GM23338 (cell line): ENCODE data around the gene CDIPT. TPM values are rescaled to one million over a fixed set of nuclear protein-coding genes. Genes with fewer than 3 reads are reported as not detected.

Source experiments
- ATAC-seq: fragments of 200-7000 bp; cut with Tn5 transposase; 3 replicates; pipeline ENCODE4 v1.9.1; 2020
- DNase-seq: peaks from one replicate; pipeline ENCODE4 v3.0.0-alpha.2; 2015; ENCODE audit warnings: low spot score
- H2AFZ ChIP-seq: fragments of 200-600 bp; sonication (generic); 2 replicates; pipeline ENCODE4 v1.8.0; 2016; ENCODE audit warnings: antibody characterized with exemption, mild to moderate bottlenecking, moderate library complexity
- H3F3A ChIP-seq: fragments of 200-600 bp; sonication (generic); replicated peaks from 2 replicates; pipeline ENCODE4 v1.8.0; 2017; ENCODE audit warnings: antibody characterized with exemption, mixed run types, low read depth
- H3K27ac ChIP-seq: fragments of 200-600 bp; sonication (generic); 2 replicates; pipeline ENCODE4 v1.6.1; 2016; ENCODE audit warnings: low read depth
- H3K27me3 ChIP-seq: fragments of 200-600 bp; sonication (generic); 2 replicates; pipeline ENCODE4 v1.8.0; 2016; ENCODE audit warnings: mild to moderate bottlenecking, mixed run types, moderate library complexity; ENCODE audit not compliant: insufficient read depth
- H3K36me3 ChIP-seq: fragments of 200-600 bp; sonication (generic); 2 replicates; pipeline ENCODE4 v1.8.0; 2016; ENCODE audit warnings: mild to moderate bottlenecking; ENCODE audit not compliant: insufficient read depth
- H3K4me1 ChIP-seq: fragments of 200-600 bp; sonication (generic); 2 replicates; pipeline ENCODE4 v1.8.0; 2016; ENCODE audit warnings: mild to moderate bottlenecking, moderate library complexity; ENCODE audit not compliant: insufficient read depth
- H3K4me2 ChIP-seq: fragments of 200-600 bp; sonication (generic); 2 replicates; pipeline ENCODE4 v1.7.1; 2017; ENCODE audit warnings: mixed run types
- H3K4me3 ChIP-seq: fragments of 200-600 bp; sonication (generic); 2 replicates; pipeline ENCODE4 v1.6.1; 2016; ENCODE audit warnings: mixed run types
- H3K79me2 ChIP-seq: fragments of 200-600 bp; sonication (generic); replicated peaks from 2 replicates; pipeline ENCODE4 v1.8.0; 2017; ENCODE audit warnings: mild to moderate bottlenecking; ENCODE audit not compliant: insufficient read depth
- H3K9me2 ChIP-seq: fragments of 200-600 bp; sonication (generic); 2 replicates; pipeline ENCODE4 v1.8.0; 2017; ENCODE audit not compliant: insufficient read depth
- H4K20me1 ChIP-seq: fragments of 200-600 bp; sonication (generic); replicated peaks from 2 replicates; pipeline ENCODE4 v1.8.0; 2017; ENCODE audit warnings: mild to moderate bottlenecking; ENCODE audit not compliant: insufficient read depth
- H3K27ac Mint-ChIP-seq: 2 replicates; pipeline ENCODE4 v1.8.0; 2020; ENCODE audit warnings: inconsistent platforms, mild to moderate bottlenecking, moderate library complexity, mixed read lengths
- H3K27me3 Mint-ChIP-seq: 3 replicates; pipeline ENCODE4 v1.8.0; 2022; ENCODE audit warnings: low read depth, mild to moderate bottlenecking, moderate library complexity, mixed read lengths, inconsistent platforms; ENCODE audit not compliant: insufficient read depth, poor library complexity
- H3K36me3 Mint-ChIP-seq: 3 replicates; pipeline ENCODE4 v1.8.0; 2021; ENCODE audit warnings: low read depth, mild to moderate bottlenecking, inconsistent platforms, moderate library complexity, mixed read lengths
- H3K4me1 Mint-ChIP-seq: 3 replicates; pipeline ENCODE4 v1.8.0; 2020; ENCODE audit warnings: mild to moderate bottlenecking, inconsistent platforms, mixed read lengths
- H3K4me3 Mint-ChIP-seq: 3 replicates; pipeline ENCODE4 v1.8.0; 2021; ENCODE audit warnings: moderate library complexity, mild to moderate bottlenecking, inconsistent platforms, mixed read lengths
- H3K9me3 Mint-ChIP-seq: 3 replicates; pipeline ENCODE4 v1.8.0; 2020; ENCODE audit warnings: moderate library complexity, mild to moderate bottlenecking, inconsistent platforms, mixed read lengths
- EZH2 ChIP-seq: fragments of 200-600 bp; sonication (generic); IDR thresholded peaks from one replicate; pipeline ENCODE4 v1.8.0; 2017; ENCODE audit warnings: antibody characterized with exemption, mild to moderate bottlenecking, low read depth; ENCODE audit not compliant: unreplicated experiment
- JUNB ChIP-seq: IDR thresholded peaks from one replicate; pipeline ENCODE4 v1.6.1; 2016; ENCODE audit warnings: antibody characterized with exemption; ENCODE audit not compliant: unreplicated experiment
- NANOG ChIP-seq: IDR thresholded peaks from 2 replicates; pipeline ENCODE4 v1.6.1; 2016; ENCODE audit warnings: antibody characterized with exemption, borderline replicate concordance
- STAT1 ChIP-seq: IDR thresholded peaks from one replicate; pipeline ENCODE4 v1.6.1; 2016; ENCODE audit warnings: antibody characterized with exemption; ENCODE audit not compliant: unreplicated experiment
- ZNF114 ChIP-seq: fragments of 250-450 bp; sonication (Bioruptor Pico); IDR thresholded peaks from 2 replicates; pipeline ENCODE4 v1.5.0; 2020; ENCODE audit warnings: mild to moderate bottlenecking, moderate library complexity
- polyA plus RNA-seq: library from polyadenylated mRNA; unstranded; fragments of >200 nt; fragmentation: Nextera tagmentation; extraction: Ambion mirVana; gene quantifications from 2 replicates; pipeline ENCODE4 v1.2.1, GENCODE V29; 2016
- total RNA-seq: library from RNA; depleted of rRNA; stranded (reverse); fragments of >200 nt; shearing (Covaris generic); gene quantifications from 2 replicates; pipeline ENCODE4 v1.2.3, GENCODE V29; 2014
- TF ChIP-seq, protein P1 (sequence below): fragments of 250-450 bp; sonication (Bioruptor Pico); IDR thresholded peaks from 2 replicates; pipeline ENCODE4 v1.5.0; 2020; ENCODE audit warnings: mild to moderate bottlenecking, moderate library complexity
- TF ChIP-seq, protein P2 (sequence below): IDR thresholded peaks from one replicate; pipeline ENCODE4 v1.6.1; 2018; ENCODE audit warnings: antibody characterized with exemption; ENCODE audit not compliant: unreplicated experiment
- TF ChIP-seq, protein P3 (sequence below): IDR thresholded peaks from 2 replicates; pipeline ENCODE4 v1.6.1; 2016; ENCODE audit warnings: antibody characterized with exemption

Gene CDIPT
- total and polyA plus RNA-seq, 2 experiments from 2014 or later: 36.2 to 78.1 TPM

DNA sequence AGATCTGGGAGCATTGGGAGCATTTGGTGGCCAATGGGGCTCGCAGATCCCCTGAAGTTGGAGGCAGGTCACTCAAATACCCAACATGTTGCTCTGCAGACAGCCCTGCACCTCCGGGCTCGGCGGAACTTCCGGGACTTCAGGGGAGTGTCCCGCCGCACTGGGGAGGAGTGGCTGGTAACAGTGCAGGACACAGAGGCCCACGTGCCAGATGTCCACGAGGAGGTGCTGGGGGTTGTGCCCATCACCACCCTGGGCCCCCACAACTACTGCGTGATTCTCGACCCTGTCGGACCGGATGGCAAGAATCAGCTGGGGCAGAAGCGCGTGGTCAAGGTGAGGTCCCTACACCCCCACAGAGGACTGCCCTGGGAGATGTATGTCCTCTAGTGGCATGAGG, 26.4 kb downstream of the CDIPT start:
- H3K9me3 Mint-ChIP-seq: no peaks in the 10 kb centered on the region
- H3K27me3 Mint-ChIP-seq: peaks cover 3% of the 10 kb centered on the region
- H3K36me3 ChIP-seq: no peaks in the 10 kb centered on the region
- no peaks in the 10 kb centered on the region for H3K4me1 ChIP-seq
- no peak overlapping the region for H3K4me3 Mint-ChIP-seq
- no peaks in the 10 kb centered on the region for H4K20me1 ChIP-seq
- H3K4me3 ChIP-seq: no peak overlapping the region
- TF ChIP-seq NANOG (no peak), EZH2 (no peak), ZNF114 (CRISPR knock-in tag) (no peak), STAT1 (no peak), JUNB (no peak)
- TF ChIP-seq, protein P1, sequence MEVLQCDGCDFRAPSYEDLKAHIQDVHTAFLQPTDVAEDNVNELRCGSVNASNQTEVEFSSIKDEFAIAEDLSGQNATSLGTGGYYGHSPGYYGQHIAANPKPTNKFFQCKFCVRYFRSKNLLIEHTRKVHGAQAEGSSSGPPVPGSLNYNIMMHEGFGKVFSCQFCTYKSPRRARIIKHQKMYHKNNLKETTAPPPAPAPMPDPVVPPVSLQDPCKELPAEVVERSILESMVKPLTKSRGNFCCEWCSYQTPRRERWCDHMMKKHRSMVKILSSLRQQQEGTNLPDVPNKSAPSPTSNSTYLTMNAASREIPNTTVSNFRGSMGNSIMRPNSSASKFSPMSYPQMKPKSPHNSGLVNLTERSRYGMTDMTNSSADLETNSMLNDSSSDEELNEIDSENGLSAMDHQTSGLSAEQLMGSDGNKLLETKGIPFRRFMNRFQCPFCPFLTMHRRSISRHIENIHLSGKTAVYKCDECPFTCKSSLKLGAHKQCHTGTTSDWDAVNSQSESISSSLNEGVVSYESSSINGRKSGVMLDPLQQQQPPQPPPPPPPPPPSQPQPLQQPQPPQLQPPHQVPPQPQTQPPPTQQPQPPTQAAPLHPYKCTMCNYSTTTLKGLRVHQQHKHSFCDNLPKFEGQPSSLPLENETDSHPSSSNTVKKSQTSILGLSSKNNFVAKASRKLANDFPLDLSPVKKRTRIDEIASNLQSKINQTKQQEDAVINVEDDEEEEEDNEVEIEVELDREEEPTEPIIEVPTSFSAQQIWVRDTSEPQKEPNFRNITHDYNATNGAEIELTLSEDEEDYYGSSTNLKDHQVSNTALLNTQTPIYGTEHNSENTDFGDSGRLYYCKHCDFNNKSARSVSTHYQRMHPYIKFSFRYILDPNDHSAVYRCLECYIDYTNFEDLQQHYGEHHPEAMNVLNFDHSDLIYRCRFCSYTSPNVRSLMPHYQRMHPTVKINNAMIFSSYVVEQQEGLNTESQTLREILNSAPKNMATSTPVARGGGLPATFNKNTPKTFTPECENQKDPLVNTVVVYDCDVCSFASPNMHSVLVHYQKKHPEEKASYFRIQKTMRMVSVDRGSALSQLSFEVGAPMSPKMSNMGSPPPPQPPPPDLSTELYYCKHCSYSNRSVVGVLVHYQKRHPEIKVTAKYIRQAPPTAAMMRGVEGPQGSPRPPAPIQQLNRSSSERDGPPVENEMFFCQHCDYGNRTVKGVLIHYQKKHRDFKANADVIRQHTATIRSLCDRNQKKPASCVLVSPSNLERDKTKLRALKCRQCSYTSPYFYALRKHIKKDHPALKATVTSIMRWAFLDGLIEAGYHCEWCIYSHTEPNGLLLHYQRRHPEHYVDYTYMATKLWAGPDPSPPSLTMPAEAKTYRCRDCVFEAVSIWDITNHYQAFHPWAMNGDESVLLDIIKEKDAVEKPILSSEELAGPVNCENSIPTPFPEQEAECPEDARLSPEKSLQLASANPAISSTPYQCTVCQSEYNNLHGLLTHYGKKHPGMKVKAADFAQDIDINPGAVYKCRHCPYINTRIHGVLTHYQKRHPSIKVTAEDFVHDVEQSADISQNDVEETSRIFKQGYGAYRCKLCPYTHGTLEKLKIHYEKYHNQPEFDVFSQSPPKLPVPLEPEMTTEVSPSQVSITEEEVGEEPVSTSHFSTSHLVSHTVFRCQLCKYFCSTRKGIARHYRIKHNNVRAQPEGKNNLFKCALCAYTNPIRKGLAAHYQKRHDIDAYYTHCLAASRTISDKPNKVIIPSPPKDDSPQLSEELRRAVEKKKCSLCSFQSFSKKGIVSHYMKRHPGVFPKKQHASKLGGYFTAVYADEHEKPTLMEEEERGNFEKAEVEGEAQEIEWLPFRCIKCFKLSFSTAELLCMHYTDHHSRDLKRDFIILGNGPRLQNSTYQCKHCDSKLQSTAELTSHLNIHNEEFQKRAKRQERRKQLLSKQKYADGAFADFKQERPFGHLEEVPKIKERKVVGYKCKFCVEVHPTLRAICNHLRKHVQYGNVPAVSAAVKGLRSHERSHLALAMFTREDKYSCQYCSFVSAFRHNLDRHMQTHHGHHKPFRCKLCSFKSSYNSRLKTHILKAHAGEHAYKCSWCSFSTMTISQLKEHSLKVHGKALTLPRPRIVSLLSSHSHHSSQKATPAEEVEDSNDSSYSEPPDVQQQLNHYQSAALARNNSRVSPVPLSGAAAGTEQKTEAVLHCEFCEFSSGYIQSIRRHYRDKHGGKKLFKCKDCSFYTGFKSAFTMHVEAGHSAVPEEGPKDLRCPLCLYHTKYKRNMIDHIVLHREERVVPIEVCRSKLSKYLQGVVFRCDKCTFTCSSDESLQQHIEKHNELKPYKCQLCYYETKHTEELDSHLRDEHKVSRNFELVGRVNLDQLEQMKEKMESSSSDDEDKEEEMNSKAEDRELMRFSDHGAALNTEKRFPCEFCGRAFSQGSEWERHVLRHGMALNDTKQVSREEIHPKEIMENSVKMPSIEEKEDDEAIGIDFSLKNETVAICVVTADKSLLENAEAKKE (CRISPR knock-in tag): no peak
- TF ChIP-seq, protein P2, sequence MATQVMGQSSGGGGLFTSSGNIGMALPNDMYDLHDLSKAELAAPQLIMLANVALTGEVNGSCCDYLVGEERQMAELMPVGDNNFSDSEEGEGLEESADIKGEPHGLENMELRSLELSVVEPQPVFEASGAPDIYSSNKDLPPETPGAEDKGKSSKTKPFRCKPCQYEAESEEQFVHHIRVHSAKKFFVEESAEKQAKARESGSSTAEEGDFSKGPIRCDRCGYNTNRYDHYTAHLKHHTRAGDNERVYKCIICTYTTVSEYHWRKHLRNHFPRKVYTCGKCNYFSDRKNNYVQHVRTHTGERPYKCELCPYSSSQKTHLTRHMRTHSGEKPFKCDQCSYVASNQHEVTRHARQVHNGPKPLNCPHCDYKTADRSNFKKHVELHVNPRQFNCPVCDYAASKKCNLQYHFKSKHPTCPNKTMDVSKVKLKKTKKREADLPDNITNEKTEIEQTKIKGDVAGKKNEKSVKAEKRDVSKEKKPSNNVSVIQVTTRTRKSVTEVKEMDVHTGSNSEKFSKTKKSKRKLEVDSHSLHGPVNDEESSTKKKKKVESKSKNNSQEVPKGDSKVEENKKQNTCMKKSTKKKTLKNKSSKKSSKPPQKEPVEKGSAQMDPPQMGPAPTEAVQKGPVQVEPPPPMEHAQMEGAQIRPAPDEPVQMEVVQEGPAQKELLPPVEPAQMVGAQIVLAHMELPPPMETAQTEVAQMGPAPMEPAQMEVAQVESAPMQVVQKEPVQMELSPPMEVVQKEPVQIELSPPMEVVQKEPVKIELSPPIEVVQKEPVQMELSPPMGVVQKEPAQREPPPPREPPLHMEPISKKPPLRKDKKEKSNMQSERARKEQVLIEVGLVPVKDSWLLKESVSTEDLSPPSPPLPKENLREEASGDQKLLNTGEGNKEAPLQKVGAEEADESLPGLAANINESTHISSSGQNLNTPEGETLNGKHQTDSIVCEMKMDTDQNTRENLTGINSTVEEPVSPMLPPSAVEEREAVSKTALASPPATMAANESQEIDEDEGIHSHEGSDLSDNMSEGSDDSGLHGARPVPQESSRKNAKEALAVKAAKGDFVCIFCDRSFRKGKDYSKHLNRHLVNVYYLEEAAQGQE: no peak
- TF ChIP-seq, protein P3, sequence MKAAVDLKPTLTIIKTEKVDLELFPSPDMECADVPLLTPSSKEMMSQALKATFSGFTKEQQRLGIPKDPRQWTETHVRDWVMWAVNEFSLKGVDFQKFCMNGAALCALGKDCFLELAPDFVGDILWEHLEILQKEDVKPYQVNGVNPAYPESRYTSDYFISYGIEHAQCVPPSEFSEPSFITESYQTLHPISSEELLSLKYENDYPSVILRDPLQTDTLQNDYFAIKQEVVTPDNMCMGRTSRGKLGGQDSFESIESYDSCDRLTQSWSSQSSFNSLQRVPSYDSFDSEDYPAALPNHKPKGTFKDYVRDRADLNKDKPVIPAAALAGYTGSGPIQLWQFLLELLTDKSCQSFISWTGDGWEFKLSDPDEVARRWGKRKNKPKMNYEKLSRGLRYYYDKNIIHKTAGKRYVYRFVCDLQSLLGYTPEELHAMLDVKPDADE: no peak
- 0 out of 2 replicates have a peak overlapping the region, but pooled peaks have one; percentile 52 for H2AFZ ChIP-seq
- no peak overlapping the region for H3K4me2 ChIP-seq
- no peaks in the 10 kb centered on the region for H3K27me3 ChIP-seq
- H3K27ac ChIP-seq: no peak overlapping the region
- H3K27ac Mint-ChIP-seq: no peak overlapping the region
- H3F3A ChIP-seq: no peaks in the 10 kb centered on the region
- ATAC-seq (peak; percentile 52), DNase-seq (no peak)
- H3K36me3 Mint-ChIP-seq: no peaks in the 10 kb centered on the region
- no peaks in the 10 kb centered on the region for H3K9me2 ChIP-seq
- no peaks in the 10 kb centered on the region for H3K79me2 ChIP-seq
- no peaks in the 10 kb centered on the region; the same call in 2 of the 3 replicates for H3K4me1 Mint-ChIP-seq
